Endothelial cell of umbilical vein (primary cell): ENCODE data around the gene CTIF. TPM values are rescaled to one million over a fixed set of nuclear protein-coding genes. Genes with fewer than 3 reads are reported as not detected.

ENCODE experiments used
- BruUV-seq: library from RNA; stranded (reverse); fragments of 400-500 nt; replicated peaks from 2 replicates; lab custom pipeline; 2021; lab: Mats Ljungman, UMichigan
- CTCF ChIA-PET: fragments of 300-600, 350-600 bp; sonication (Branson Sonifier 250); formaldehyde crosslinking; loops from one replicate; lab custom pipeline; 2021; ENCODE audit warnings: antibody characterized with exemption, inconsistent platforms; lab: Charles Lee
- POLR2A ChIA-PET: fragments of 300-600, 350-600 bp; sonication (Branson Sonifier 250); formaldehyde crosslinking; loops from one replicate; lab custom pipeline; 2021; ENCODE audit warnings: antibody characterized with exemption, inconsistent platforms; lab: Charles Lee
- DNase-seq: peaks from one replicate; pipeline ENCODE4 v3.0.0-alpha.2; 2011; ENCODE audit warnings: low read depth, low spot score
- FAIRE-seq: peaks from 2 replicates; lab custom pipeline; 2011; peaks lifted over from hg19 to GRCh38; lab: Jason Lieb, UNC
- H2AFZ ChIP-seq: 2 replicates; pipeline ENCODE4 v1.6.0; 2012; ENCODE audit warnings: low read depth, low read length, control low read depth, inconsistent platforms
- H3K27ac ChIP-seq: 2 replicates; pipeline ENCODE4 v1.5.1; 2011; ENCODE audit warnings: low read depth, mild to moderate bottlenecking, control low read depth, low read length, moderate library complexity; ENCODE audit not compliant: insufficient read depth
- H3K27me3 ChIP-seq, 2 experiments: 2 replicates each; pipeline versions ENCODE4 v1.6.0 to v1.6.1; 2011; ENCODE audit warnings: low read length in 2 of 2, mixed read lengths in 1 of 2; ENCODE audit not compliant: control insufficient read depth in 2 of 2, insufficient read depth in 2 of 2
- H3K36me3 ChIP-seq, 2 experiments: 2 replicates in 1 of 2; 3 replicates in 1 of 2; pipeline ENCODE4 v1.5.1; 2011; ENCODE audit warnings: low read length in 2 of 2, mild to moderate bottlenecking in 1 of 2, moderate library complexity in 1 of 2; ENCODE audit not compliant: control insufficient read depth in 2 of 2, insufficient read depth in 2 of 2; ENCODE audit errors: extremely low read depth in 1 of 2
- H3K4me1 ChIP-seq: 3 replicates; pipeline ENCODE4 v1.5.1; 2011; ENCODE audit warnings: mild to moderate bottlenecking, low read length; ENCODE audit not compliant: control insufficient read depth, insufficient read depth; ENCODE audit errors: extremely low read depth
- H3K4me2 ChIP-seq: 2 replicates; pipeline ENCODE4 v1.6.1; 2011; ENCODE audit warnings: low read length, control low read depth, mixed read lengths; ENCODE audit not compliant: insufficient read depth
- H3K4me3 ChIP-seq, 3 experiments: fragments of 200-600 bp in 1 of 3; sonication (generic), shearing (Covaris generic) in 1 of 3; replicated peaks in 1 of 3; 2 replicates each; pipeline ENCODE4 v1.5.1; 2011 to 2016; ENCODE audit warnings: control low read depth in 3 of 3, low read length in 3 of 3, mild to moderate bottlenecking in 2 of 3, inconsistent platforms in 1 of 3, low read depth in 1 of 3, moderate library complexity in 1 of 3; ENCODE audit not compliant: insufficient read depth in 1 of 3
- H3K79me2 ChIP-seq: 2 replicates; pipeline ENCODE4 v1.6.0; 2012; ENCODE audit warnings: low read length, inconsistent platforms; ENCODE audit not compliant: control insufficient read depth, insufficient read depth
- H3K9ac ChIP-seq: replicated peaks from 2 replicates; pipeline ENCODE3; 2011; ENCODE audit warnings: low read length, control low read depth; ENCODE audit not compliant: insufficient read depth; ENCODE audit errors: extremely low read depth
- H3K9me1 ChIP-seq: replicated peaks from 3 replicates; pipeline ENCODE4 v1.6.0; 2011; ENCODE audit warnings: mild to moderate bottlenecking, low read length; ENCODE audit not compliant: control insufficient read depth, insufficient read depth; ENCODE audit errors: extremely low read depth
- H3K9me3 ChIP-seq: replicated peaks from 2 replicates; pipeline ENCODE4 v1.5.1; 2012; ENCODE audit warnings: low read length, inconsistent platforms; ENCODE audit not compliant: control insufficient read depth, insufficient read depth
- H4K20me1 ChIP-seq: replicated peaks from 2 replicates; pipeline ENCODE3; 2011; ENCODE audit warnings: mild to moderate bottlenecking, low read length; ENCODE audit not compliant: control insufficient read depth, insufficient read depth; ENCODE audit errors: extremely low read depth
- CTCF ChIP-seq, 2 donors: IDR thresholded peaks; 1 replicate in 1 of 2; 2 replicates in 1 of 2; pipeline ENCODE4 v1.5.1; 2011; ENCODE audit warnings: low read length in 2 of 2, mild to moderate bottlenecking in 2 of 2, moderate library complexity in 2 of 2, control low read depth in 1 of 2, inconsistent platforms in 1 of 2, low read depth in 1 of 2; ENCODE audit not compliant: insufficient read depth in 1 of 2; ENCODE audit errors: extremely low read depth in 1 of 2
- EZH2 ChIP-seq: IDR thresholded peaks from 2 replicates; pipeline ENCODE4 v1.6.1; 2012; ENCODE audit warnings: borderline replicate concordance, low read depth, mild to moderate bottlenecking, moderate library complexity, low read length, inconsistent platforms; ENCODE audit not compliant: severe bottlenecking
- JUN ChIP-seq: IDR thresholded peaks from 2 replicates; pipeline ENCODE4 v1.6.1; 2011; ENCODE audit warnings: borderline replicate concordance, low read depth; ENCODE audit not compliant: insufficient read length, insufficient read depth
- MYC ChIP-seq: IDR thresholded peaks from one replicate; pipeline ENCODE4 v1.6.1; 2011; ENCODE audit warnings: mild to moderate bottlenecking, low read depth, low read length
- POLR2A ChIP-seq: IDR thresholded peaks from 2 replicates; pipeline ENCODE4 v1.6.1; 2012; ENCODE audit warnings: low read depth, mild to moderate bottlenecking, control low read depth, low read length
- dilution Hi-C: fragments of 300-500 bp; cut with MboI; formaldehyde crosslinking; loops from one replicate; pipeline ENCODE4 v1.15.0; 2019; ENCODE audit warnings: low sequenced_read_pairs; ENCODE audit not compliant: extremely low pct_ligation_motif_present
- intact Hi-C: fragments of 100-400 bp; cut with micrococcal nuclease; formaldehyde crosslinking; loops from one replicate; pipeline ENCODE4 v1.10.0; 2022
- polyA plus RNA-seq, 4 experiments: library from polyadenylated mRNA; depleted of rRNA in 3 of 4; stranded (reverse) in 3 of 4; unstranded in 1 of 4; fragments of >200 nt; gene quantifications; 2 replicates each; pipeline versions ENCODE4 v1.2.1 to v1.2.3, GENCODE V29; 2011 to 2012; ENCODE audit warnings: missing spikeins in 1 of 4
- total RNA-seq: library from RNA; stranded (reverse); gene quantifications from 2 replicates; pipeline ENCODE4 v1.2.3, GENCODE V29; 2021
- TF ChIP-seq, protein P1 (sequence below): IDR thresholded peaks from 2 replicates; pipeline ENCODE4 v1.6.1; 2011; ENCODE audit not compliant: insufficient read depth, insufficient read length

The CTIF gene
- total and polyA plus RNA-seq, 2 donors (not counting 3 experiments of a cell fraction or from before 2014, with no cell fraction given), result 20.9 to 57.7 TPM

- TF ChIP-seq JUN (no peak), CTCF (IDR thresholded peaks at IDR 0.05; ENCODE audit: extremely low read depth in 1 of 2, insufficient read depth in 1 of 2, low read depth in 1 of 2, low read length in 2 of 2) (no peak), EZH2 (no peak), POLR2A (no peak), MYC (no peak)
- TF ChIP-seq, protein P1, sequence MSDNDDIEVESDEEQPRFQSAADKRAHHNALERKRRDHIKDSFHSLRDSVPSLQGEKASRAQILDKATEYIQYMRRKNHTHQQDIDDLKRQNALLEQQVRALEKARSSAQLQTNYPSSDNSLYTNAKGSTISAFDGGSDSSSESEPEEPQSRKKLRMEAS, result no peak
- dilution Hi-C loops, result no loop called here
- H2AFZ ChIP-seq, result no peak overlapping the region
- DNase-seq, result no peak
- POLR2A ChIA-PET, result no interaction called here
- intact Hi-C loops, result no loop called here
- H4K20me1 ChIP-seq, result no peaks in the 10 kb centered on the region
- no peak overlapping the region for H3K27ac ChIP-seq
- no peaks in the 10 kb centered on the region for H3K9me1 ChIP-seq
- peaks cover 12% of the 10 kb centered on the region for H3K4me1 ChIP-seq
- H3K4me3 ChIP-seq, result no peak overlapping the region
- no TSS peak for BruUV-seq
- H3K9ac ChIP-seq, result no peak overlapping the region
- CTCF ChIA-PET, result interaction anchor here (1.2 kb wide), 2 partner anchors 37 to 92 kb away, joined by 4 to 5 read pairs; no protein-coding TSS in a partner anchor
- H3K36me3 ChIP-seq, result no peaks in the 10 kb centered on the region
- no peak overlapping the region for H3K4me2 ChIP-seq
- H3K27me3 ChIP-seq, result no peaks in the 10 kb centered on the region
- H3K79me2 ChIP-seq, result no peaks in the 10 kb centered on the region
- H3K9me3 ChIP-seq, result no peaks in the 10 kb centered on the region
- peak; percentile 76 for FAIRE-seq
These were observed 329.9 kb downstream of the CTIF start for GRCh38 chr18:48868468-48869466.
